Measurements from ENCODE around the gene RAD23A.
A peak's percentile ranks its signal among the peaks of the same experiment; 100 is the strongest.
"Not testable (repeated sequence)": the region's sequence is repeated elsewhere in the genome, so short reads cannot be mapped to it uniquely, and the experiment has no call there.

RAD23A gene

DNA sequence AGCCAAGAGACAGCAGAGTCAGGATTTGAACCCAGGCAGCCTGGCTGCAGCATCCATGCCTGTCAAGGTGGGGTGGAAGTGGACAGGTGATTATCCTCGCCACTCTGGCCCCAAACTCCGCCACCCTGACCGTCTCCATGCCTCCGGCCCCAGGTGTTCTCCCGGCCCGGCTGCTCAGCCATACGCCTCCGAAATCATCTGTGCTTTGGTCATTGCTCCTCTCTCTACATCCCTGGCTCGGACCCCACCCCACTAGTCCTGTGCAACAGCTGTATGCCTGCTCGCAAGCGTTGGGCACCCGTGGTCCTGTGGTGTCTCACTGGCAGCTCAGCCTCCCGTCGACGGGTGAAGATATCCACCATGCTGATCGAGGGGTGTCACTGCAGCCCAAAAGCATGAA is 27.6 kb downstream of the RAD23A start:
- no peaks in the 10 kb centered on the region for H3K27me3 ChIP-seq (ENCODE audit: insufficient read depth, low read length)
- H3K79me2 ChIP-seq (ENCODE audit: control insufficient read depth, insufficient read depth, low read length, unreplicated experiment) = no peaks in the 10 kb centered on the region
- H3K4me3 ChIP-seq (ENCODE audit: low read depth, low read length) = no peak overlapping the region
- H3K4me1 ChIP-seq (ENCODE audit: control insufficient read depth, insufficient read depth, low read length, unreplicated experiment) = no peaks in the 10 kb centered on the region
- no peaks in the 10 kb centered on the region for H3K36me3 ChIP-seq (ENCODE audit: insufficient read depth, low read length)
- H3K27ac ChIP-seq (ENCODE audit: low read depth, low read length) = no peak overlapping the region
- H2AFZ ChIP-seq (ENCODE audit: low read length, unreplicated experiment) = no peak overlapping the region

DNA sequence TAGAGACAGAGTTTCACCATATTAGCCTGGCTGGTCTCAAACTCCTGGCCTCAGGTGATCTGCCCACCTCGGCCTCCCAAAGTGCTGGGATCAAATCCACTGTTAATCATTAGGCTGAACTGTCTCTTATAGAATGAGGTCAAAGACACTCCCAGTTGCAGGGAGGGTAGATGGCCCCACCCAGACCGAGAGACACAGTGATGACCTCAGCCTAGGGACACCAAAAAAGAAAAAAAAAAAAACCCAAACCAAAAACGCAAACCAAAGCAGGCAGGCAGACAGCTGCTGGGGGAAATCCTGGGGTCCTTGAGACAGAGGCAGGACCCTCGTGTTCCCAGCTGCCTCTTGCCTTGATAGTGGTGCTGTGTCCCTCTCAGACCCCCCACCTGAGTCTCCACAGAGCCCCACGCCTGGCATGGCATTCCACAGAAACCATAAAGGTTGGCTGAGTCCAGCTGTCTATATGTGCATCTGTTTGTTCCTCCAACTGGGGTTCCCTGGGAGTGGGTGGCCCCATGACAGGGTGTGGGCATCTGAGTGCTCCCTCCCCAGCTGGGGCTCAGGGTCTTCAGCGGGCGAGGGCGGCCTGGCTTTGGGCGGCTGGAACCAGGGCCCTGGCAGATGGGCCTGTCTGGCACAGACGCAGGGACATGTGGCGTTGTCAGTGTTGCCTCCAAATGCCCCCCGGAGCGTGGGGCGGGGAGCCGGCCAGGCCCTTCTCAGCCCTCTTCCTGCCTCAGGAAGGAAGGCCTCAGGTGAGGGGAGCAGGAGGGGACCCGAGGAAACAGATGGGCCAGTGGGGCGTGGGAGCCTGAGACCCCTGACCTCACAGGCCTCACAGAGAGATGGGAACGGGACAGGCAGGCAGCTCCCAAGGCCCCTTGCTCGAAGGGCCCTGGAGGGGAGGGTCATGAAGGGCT is 28.9 kb downstream of the RAD23A start:
- H2AFZ ChIP-seq (ENCODE audit: low read length, unreplicated experiment) = no peak overlapping the region
- H3K27ac ChIP-seq (ENCODE audit: low read depth, low read length) = no peak overlapping the region
- H3K27me3 ChIP-seq (ENCODE audit: insufficient read depth, low read length) = no peaks in the 10 kb centered on the region
- no peaks in the 10 kb centered on the region for H3K36me3 ChIP-seq (ENCODE audit: insufficient read depth, low read length)
- no peaks in the 10 kb centered on the region for H3K79me2 ChIP-seq (ENCODE audit: control insufficient read depth, insufficient read depth, low read length, unreplicated experiment)
- no peaks in the 10 kb centered on the region for H3K4me1 ChIP-seq (ENCODE audit: control insufficient read depth, insufficient read depth, low read length, unreplicated experiment)
- H3K4me3 ChIP-seq (ENCODE audit: low read depth, low read length) = no peak overlapping the region

DNA sequence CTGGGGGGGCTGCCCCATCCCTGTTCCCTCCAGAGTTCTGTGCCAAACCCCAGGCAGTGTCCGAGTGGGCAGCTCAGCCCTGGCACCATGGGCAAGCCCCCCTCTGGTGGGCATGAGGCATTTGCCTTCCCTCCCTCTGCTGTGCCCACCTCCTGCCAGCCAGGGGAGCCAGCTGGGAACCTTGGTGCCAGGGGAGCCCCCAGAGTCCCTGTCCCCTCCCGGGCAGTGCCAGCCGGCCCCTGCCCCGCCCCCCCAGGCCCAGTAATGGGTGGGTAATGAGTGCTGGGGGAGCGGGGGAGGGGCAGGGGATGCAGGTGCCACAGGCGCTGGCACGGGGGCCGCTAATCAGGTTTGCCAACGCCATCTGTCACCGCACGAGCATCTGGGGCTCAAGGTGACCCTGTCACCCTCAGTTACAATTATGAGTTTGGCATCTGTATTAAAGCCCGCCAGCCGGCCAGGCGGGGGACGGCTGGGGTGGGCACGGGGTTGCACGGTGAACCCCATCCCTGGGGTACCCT is 29.6 kb downstream of the RAD23A start:
- Histone ChIP-seq H3K79me2 (ENCODE audit: control insufficient read depth, insufficient read depth, low read length, unreplicated experiment) (no peaks in the 10 kb centered on the region), H3K4me3 (ENCODE audit: low read depth, low read length) (no peak overlapping the region), H2AFZ (ENCODE audit: low read length, unreplicated experiment) (no peak overlapping the region), H3K4me1 (ENCODE audit: control insufficient read depth, insufficient read depth, low read length, unreplicated experiment) (no peaks in the 10 kb centered on the region), H3K36me3 (ENCODE audit: insufficient read depth, low read length) (no peaks in the 10 kb centered on the region), H3K27me3 (ENCODE audit: insufficient read depth, low read length) (no peaks in the 10 kb centered on the region), H3K27ac (ENCODE audit: low read depth, low read length) (no peak overlapping the region)

DNA sequence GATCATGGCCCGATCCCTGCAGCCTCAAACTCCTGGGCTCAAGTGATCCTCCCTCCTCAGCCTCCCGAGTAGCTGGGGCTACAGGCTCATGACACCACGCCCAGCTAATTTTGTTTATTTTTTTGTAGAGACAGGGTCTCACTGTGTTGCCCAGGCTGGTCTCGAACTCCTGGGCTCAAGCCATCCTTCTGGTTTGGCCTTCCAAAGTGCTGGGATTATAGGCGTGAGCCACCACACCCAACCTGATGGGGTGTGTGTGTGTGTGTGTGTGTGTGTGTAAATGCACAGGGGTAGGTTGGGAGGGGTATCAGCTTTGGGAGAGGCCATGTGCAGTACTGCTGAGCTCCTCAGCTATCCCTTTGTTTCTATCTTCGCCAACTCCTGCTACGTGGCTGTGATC is 30.4 kb downstream of the RAD23A start:
- H2AFZ ChIP-seq (ENCODE audit: low read length, unreplicated experiment); H3K36me3 ChIP-seq (ENCODE audit: insufficient read depth, low read length); H3K4me3 ChIP-seq (ENCODE audit: low read depth, low read length); H3K27ac ChIP-seq (ENCODE audit: low read depth, low read length); H3K27me3 ChIP-seq (ENCODE audit: insufficient read depth, low read length); H3K4me1 ChIP-seq (ENCODE audit: control insufficient read depth, insufficient read depth, low read length, unreplicated experiment); H3K79me2 ChIP-seq (ENCODE audit: control insufficient read depth, insufficient read depth, low read length, unreplicated experiment): not testable (repeated sequence)

DNA sequence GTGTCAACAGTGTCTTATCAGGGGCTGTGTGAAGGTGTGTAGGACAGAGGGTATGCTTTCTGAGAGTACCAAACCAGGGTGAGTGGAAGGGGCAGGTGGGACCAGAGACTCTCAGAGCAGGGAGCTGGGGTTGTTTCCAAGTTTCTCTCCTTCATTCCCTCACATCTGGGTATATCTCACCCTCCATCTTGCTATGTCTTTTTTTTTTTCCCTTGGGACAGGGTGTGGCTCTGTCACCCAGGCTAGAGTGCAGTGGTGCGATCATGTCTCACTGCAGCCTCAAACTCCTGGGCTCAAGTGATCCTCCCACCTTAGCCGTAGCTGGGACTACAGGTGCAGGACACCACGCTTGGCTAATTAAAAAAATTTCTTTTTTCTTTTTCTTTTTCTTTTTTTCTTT is 34.3 kb downstream of the RAD23A start:
- H2AFZ ChIP-seq (ENCODE audit: low read length, unreplicated experiment) = no peak overlapping the region
- no peaks in the 10 kb centered on the region for H3K79me2 ChIP-seq (ENCODE audit: control insufficient read depth, insufficient read depth, low read length, unreplicated experiment)
- H3K4me3 ChIP-seq (ENCODE audit: low read depth, low read length) = no peak overlapping the region
- no peaks in the 10 kb centered on the region for H3K36me3 ChIP-seq (ENCODE audit: insufficient read depth, low read length)
- no peaks in the 10 kb centered on the region for H3K4me1 ChIP-seq (ENCODE audit: control insufficient read depth, insufficient read depth, low read length, unreplicated experiment)
- H3K27me3 ChIP-seq (ENCODE audit: insufficient read depth, low read length) = no peaks in the 10 kb centered on the region
- no peak overlapping the region for H3K27ac ChIP-seq (ENCODE audit: low read depth, low read length)

DNA sequence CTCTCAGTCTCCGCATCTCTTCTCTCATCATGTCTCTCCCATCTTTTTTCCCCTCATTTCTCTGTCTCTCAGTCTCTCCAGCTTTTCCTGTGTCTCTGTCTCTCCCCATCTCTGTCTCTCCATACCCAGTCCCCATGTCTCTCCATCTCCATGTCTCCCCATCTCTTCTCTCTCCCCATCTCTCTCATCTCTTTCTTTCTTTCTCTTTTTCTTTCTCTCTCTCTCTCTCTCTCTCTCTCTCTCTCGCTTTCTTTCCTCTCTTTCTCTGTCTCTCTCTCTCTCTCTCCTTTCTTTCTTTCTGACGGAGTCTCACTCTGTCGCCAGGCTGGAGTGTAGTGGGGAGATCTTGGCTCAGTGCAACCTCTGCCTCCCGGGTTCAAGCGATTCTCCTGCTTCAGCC is 37.0 kb downstream of the RAD23A start:
- no peaks in the 10 kb centered on the region for H3K36me3 ChIP-seq (ENCODE audit: insufficient read depth, low read length)
- H3K4me1 ChIP-seq (ENCODE audit: control insufficient read depth, insufficient read depth, low read length, unreplicated experiment) = no peaks in the 10 kb centered on the region
- no peak overlapping the region for H2AFZ ChIP-seq (ENCODE audit: low read length, unreplicated experiment)
- H3K79me2 ChIP-seq (ENCODE audit: control insufficient read depth, insufficient read depth, low read length, unreplicated experiment) = no peaks in the 10 kb centered on the region
- no peak overlapping the region for H3K4me3 ChIP-seq (ENCODE audit: low read depth, low read length)
- H3K27me3 ChIP-seq (ENCODE audit: insufficient read depth, low read length) = no peaks in the 10 kb centered on the region
- H3K27ac ChIP-seq (ENCODE audit: low read depth, low read length) = no peak overlapping the region

DNA sequence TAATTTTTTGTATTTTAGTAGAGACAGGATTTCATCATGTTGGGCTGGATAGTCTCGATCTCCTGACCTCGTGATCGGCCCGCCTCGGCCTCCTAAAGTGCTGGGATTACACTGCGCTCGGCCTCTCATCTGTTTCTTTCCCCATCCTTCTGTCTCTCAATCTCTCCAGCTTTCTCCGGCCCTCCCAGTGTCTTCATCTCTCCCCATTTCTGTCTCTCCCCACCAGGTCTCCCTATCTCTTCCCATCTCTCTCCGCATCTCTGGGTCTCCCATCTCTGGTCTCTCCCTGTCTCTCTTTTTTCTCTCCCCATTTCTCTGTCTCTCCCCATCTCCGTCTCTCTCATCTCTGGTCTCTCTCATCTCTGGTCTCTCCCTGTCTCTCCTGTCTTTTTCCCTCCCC is 37.4 kb downstream of the RAD23A start:
- no peaks in the 10 kb centered on the region for H3K36me3 ChIP-seq (ENCODE audit: insufficient read depth, low read length)
- H3K27ac ChIP-seq (ENCODE audit: low read depth, low read length) = no peak overlapping the region
- H3K4me1 ChIP-seq (ENCODE audit: control insufficient read depth, insufficient read depth, low read length, unreplicated experiment) = no peaks in the 10 kb centered on the region
- peak overlapping the region; percentile 62 for H2AFZ ChIP-seq (ENCODE audit: low read length, unreplicated experiment)
- no peaks in the 10 kb centered on the region for H3K79me2 ChIP-seq (ENCODE audit: control insufficient read depth, insufficient read depth, low read length, unreplicated experiment)
- H3K4me3 ChIP-seq (ENCODE audit: low read depth, low read length) = peak overlapping the region; percentile 67
- no peaks in the 10 kb centered on the region for H3K27me3 ChIP-seq (ENCODE audit: insufficient read depth, low read length)

DNA sequence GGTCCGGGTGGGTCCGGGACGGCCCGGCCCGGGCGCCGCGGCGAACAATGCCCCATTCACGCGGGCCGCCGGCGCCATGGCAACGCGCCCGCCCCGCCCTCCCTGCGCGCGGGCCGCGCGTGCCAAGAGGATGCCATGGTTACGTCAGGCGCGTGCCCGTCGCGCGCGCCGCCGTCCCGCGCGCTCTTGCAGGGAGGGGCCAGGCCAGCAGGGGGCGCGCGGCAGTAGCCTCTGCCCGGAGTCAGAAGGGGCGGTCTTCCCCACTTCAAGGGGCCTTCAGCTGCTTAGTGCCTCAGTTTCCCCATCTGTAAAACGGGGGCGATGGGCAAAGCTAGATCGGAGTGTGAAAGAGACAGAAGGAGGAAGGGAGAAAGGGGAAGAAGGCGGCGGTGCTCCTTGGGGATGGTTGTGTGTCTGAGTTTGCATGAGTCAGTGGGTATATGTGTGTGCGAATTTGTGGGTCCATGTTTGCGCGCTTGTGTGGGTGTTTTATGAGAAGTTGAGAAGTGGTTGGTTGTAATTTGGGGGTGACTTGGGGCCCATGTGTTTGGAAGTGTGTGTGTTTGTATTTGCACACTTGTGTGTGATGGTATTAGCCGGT is 38.0 kb downstream of the RAD23A start:
- no peak overlapping the region for H3K27ac ChIP-seq (ENCODE audit: low read depth, low read length)
- no peaks in the 10 kb centered on the region for H3K79me2 ChIP-seq (ENCODE audit: control insufficient read depth, insufficient read depth, low read length, unreplicated experiment)

DNA sequence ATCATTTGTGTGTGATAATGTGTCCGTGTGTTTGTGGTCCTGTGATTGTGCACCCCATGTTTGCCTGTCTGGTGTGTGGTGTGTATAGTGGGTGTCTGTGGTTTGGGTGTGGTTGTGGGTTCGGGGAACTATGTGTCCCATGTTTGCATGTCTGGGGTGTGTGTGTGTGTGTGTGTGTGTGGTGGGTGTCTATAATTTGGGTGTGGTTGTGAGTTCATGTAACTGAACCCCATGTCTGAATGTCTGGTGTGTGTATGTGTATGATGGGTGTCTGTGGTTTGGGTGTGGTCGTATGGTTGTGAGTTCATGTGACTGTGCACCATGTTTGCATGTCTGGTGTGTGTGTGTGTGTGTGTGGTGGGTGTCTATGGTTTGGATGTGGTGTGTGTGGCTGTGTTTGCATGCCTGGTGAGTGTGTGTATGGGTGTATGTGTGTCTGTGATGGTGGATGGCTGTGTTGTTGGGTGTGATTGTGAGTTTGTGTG is 38.5 kb downstream of the RAD23A start:
- no peaks in the 10 kb centered on the region for H3K4me1 ChIP-seq (ENCODE audit: control insufficient read depth, insufficient read depth, low read length, unreplicated experiment)

More for the DNA sequence above, 38.0 kb downstream of the RAD23A start:
- Histone ChIP-seq H3K27me3 (ENCODE audit: insufficient read depth, low read length) (no peaks in the 10 kb centered on the region), H3K36me3 (ENCODE audit: insufficient read depth, low read length) (no peaks in the 10 kb centered on the region), H3K4me3 (ENCODE audit: low read depth, low read length) (peak overlapping the region; percentile 67), H2AFZ (ENCODE audit: low read length, unreplicated experiment) (peak overlapping the region; percentile 62), H3K4me1 (ENCODE audit: control insufficient read depth, insufficient read depth, low read length, unreplicated experiment) (no peaks in the 10 kb centered on the region)

DNA sequence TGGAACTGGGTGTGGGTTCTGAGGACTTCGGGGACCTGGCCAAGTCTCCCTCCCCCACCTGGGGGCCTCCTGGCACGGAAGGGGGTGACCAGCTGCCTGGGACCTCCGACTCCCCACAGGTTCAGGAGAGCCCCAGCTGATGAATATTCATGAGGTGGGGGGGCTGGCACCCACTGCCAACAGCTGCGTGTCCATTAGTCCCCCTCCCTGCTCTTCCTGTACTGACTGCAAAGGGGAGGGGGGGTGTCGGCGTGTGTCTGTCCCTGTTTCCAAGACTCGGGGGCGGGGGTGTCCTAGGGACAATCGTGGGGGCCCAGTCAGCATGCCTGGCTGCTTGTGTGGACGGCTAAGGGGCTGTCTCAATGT is 39.0 kb downstream of the RAD23A start:
- no peak overlapping the region for H2AFZ ChIP-seq (ENCODE audit: low read length, unreplicated experiment)
- H3K36me3 ChIP-seq (ENCODE audit: insufficient read depth, low read length) = no peaks in the 10 kb centered on the region
- no peak overlapping the region for H3K27ac ChIP-seq (ENCODE audit: low read depth, low read length)
- H3K79me2 ChIP-seq (ENCODE audit: control insufficient read depth, insufficient read depth, low read length, unreplicated experiment) = no peaks in the 10 kb centered on the region
- H3K27me3 ChIP-seq (ENCODE audit: insufficient read depth, low read length) = no peaks in the 10 kb centered on the region
- no peak overlapping the region for H3K4me3 ChIP-seq (ENCODE audit: low read depth, low read length)
- H3K4me1 ChIP-seq (ENCODE audit: control insufficient read depth, insufficient read depth, low read length, unreplicated experiment) = no peaks in the 10 kb centered on the region

More for the DNA sequence above, 38.5 kb downstream of the RAD23A start:
- H3K27ac ChIP-seq (ENCODE audit: low read depth, low read length) = no peak overlapping the region
- H3K36me3 ChIP-seq (ENCODE audit: insufficient read depth, low read length) = no peaks in the 10 kb centered on the region
- no peak overlapping the region for H3K4me3 ChIP-seq (ENCODE audit: low read depth, low read length)
- H3K27me3 ChIP-seq (ENCODE audit: insufficient read depth, low read length) = no peaks in the 10 kb centered on the region
- H3K79me2 ChIP-seq (ENCODE audit: control insufficient read depth, insufficient read depth, low read length, unreplicated experiment) = no peaks in the 10 kb centered on the region
- H2AFZ ChIP-seq (ENCODE audit: low read length, unreplicated experiment) = no peak overlapping the region

Measured in ACC112 (cell line).